ENCODE results near the gene PPP1R3G. TPM values are rescaled to one million over a fixed set of nuclear protein-coding genes. Genes with fewer than 3 reads are reported as not detected.

Gene PPP1R3G
- total and polyA plus RNA-seq, 2 of the 13 experiments (the other 11 are each of a cell fraction or from before 2014, with no cell fraction given) = 1.2 to 1.3 TPM

DNA sequence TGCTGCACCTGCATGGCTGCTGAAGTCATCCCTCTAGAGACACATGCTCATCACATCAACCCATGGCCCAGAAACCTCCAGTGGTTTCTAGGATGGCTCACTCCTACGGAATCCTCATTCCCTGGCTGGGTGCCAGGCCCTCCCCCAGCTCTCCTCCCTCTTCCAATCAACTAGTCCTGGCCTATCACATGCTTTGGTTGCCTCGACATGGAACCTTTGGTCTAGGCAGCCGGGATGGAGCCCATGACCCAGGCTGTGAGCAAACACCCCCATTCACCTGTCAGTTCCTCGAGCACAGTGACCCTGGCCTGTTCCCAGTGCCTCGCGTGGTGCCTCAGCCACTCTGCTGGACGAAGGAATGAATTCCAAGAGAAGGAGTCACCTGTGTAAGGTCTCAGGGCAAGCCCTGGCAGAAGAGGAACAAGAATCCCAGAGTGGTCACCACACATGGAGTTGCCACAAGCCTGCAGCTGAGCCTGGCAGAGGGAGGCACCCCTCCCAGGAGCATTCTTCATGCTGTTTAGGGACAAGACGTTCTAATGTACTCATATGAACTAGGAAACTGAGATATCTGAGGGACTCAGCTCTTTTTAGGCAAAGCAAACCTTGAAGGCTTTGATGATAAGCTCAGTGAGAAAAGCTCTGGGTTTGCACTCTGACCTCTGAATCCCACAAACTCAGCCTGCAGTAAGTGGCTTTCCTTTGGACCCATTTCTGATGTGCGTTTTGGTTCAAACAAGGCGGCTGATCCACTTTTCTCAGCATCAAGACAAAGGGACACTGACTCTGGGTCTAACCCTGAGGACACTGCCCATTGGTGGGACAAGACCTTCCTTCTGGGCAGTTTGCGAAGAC is 40.2 kb downstream of the PPP1R3G start (continued):
- TF ChIP-seq ONECUT2 (CRISPR knock-in tag; IDR thresholded peaks at IDR 0.05) (no peak), SMAD9 (CRISPR knock-in tag; IDR thresholded peaks at IDR 0.05) (no peak), NRL (CRISPR knock-in tag; IDR thresholded peaks at IDR 0.05; ENCODE audit: borderline replicate concordance) (peak; percentile 87; the same call in 1 of the 2 replicates), ZNF282 (IDR thresholded peaks at IDR 0.05; ENCODE audit: partially characterized antibody) (no peak), ZBTB7B (CRISPR knock-in tag; IDR thresholded peaks at IDR 0.05) (peak; percentile 37; the same call in 1 of the 2 replicates), PITX1 (CRISPR knock-in tag; IDR thresholded peaks at IDR 0.05) (0 out of 2 replicates have a peak, but pooled peaks have one; percentile 14), ZC3H4 (CRISPR knock-in tag; IDR thresholded peaks at IDR 0.05; ENCODE audit: borderline replicate concordance) (no peak), ARNTL (CRISPR knock-in tag; IDR thresholded peaks at IDR 0.05) (0 out of 2 replicates have a peak, but pooled peaks have one; percentile 15), CHCHD3 (CRISPR knock-in tag; IDR thresholded peaks at IDR 0.05) (no peak), ZSCAN22 (CRISPR knock-in tag; IDR thresholded peaks at IDR 0.05) (no peak), SNAPC2 (CRISPR knock-in tag; IDR thresholded peaks at IDR 0.05) (no peak), TARDBP (CRISPR knock-in tag; IDR thresholded peaks at IDR 0.05) (no peak), ZNF264 (CRISPR knock-in tag; IDR thresholded peaks at IDR 0.05) (peak; percentile 98), YY1 (IDR thresholded peaks at IDR 0.05; ENCODE audit: insufficient read depth, insufficient replicate concordance, low read depth, low read length) (no peak), ZNF207 (IDR thresholded peaks at IDR 0.05; ENCODE audit: borderline replicate concordance) (no peak), U2AF2 (IDR thresholded peaks at IDR 0.05; ENCODE audit: low read depth, low read length) (no peak), MYC (CRISPR knock-in tag; IDR thresholded peaks at IDR 0.05; ENCODE audit: borderline replicate concordance) (peak; percentile 59; the same call in 1 of the 2 replicates), NFYB (CRISPR knock-in tag; IDR thresholded peaks at IDR 0.05) (peak; percentile 80), CHD4 (IDR thresholded peaks at IDR 0.05; ENCODE audit: borderline replicate concordance, low read length) (peak; percentile 64; the same call in 1 of the 2 replicates), ZNF468 (CRISPR knock-in tag; IDR thresholded peaks at IDR 0.05) (no peak), SIX4 (CRISPR knock-in tag; IDR thresholded peaks at IDR 0.05) (no peak)
- TF ChIP-seq, protein P1, sequence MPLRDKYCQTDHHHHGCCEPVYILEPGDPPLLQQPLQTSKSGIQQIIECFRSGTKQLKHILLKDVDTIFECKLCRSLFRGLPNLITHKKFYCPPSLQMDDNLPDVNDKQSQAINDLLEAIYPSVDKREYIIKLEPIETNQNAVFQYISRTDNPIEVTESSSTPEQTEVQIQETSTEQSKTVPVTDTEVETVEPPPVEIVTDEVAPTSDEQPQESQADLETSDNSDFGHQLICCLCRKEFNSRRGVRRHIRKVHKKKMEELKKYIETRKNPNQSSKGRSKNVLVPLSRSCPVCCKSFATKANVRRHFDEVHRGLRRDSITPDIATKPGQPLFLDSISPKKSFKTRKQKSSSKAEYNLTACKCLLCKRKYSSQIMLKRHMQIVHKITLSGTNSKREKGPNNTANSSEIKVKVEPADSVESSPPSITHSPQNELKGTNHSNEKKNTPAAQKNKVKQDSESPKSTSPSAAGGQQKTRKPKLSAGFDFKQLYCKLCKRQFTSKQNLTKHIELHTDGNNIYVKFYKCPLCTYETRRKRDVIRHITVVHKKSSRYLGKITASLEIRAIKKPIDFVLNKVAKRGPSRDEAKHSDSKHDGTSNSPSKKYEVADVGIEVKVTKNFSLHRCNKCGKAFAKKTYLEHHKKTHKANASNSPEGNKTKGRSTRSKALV (CRISPR knock-in tag; IDR thresholded peaks at IDR 0.05) = no peak
- TF ChIP-seq, protein P2, sequence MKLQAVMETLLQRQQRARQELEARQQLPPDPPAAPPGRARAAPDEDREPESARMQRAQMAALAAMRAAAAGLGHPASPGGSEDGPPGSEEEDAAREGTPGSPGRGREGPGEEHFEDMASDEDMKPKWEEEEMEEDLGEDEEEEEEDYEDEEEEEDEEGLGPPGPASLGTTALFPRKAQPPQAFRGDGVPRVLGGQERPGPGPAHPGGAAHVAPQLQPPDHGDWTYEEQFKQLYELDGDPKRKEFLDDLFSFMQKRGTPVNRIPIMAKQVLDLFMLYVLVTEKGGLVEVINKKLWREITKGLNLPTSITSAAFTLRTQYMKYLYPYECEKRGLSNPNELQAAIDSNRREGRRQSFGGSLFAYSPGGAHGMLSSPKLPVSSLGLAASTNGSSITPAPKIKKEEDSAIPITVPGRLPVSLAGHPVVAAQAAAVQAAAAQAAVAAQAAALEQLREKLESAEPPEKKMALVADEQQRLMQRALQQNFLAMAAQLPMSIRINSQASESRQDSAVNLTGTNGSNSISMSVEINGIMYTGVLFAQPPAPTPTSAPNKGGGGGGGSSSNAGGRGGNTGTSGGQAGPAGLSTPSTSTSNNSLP (IDR thresholded peaks at IDR 0.05; ENCODE audit: low read depth, low read length) = no peak
- TF ChIP-seq, protein P3, sequence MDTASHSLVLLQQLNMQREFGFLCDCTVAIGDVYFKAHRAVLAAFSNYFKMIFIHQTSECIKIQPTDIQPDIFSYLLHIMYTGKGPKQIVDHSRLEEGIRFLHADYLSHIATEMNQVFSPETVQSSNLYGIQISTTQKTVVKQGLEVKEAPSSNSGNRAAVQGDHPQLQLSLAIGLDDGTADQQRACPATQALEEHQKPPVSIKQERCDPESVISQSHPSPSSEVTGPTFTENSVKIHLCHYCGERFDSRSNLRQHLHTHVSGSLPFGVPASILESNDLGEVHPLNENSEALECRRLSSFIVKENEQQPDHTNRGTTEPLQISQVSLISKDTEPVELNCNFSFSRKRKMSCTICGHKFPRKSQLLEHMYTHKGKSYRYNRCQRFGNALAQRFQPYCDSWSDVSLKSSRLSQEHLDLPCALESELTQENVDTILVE (CRISPR knock-in tag; IDR thresholded peaks at IDR 0.05) = no peak
- TF ChIP-seq, protein P4, sequence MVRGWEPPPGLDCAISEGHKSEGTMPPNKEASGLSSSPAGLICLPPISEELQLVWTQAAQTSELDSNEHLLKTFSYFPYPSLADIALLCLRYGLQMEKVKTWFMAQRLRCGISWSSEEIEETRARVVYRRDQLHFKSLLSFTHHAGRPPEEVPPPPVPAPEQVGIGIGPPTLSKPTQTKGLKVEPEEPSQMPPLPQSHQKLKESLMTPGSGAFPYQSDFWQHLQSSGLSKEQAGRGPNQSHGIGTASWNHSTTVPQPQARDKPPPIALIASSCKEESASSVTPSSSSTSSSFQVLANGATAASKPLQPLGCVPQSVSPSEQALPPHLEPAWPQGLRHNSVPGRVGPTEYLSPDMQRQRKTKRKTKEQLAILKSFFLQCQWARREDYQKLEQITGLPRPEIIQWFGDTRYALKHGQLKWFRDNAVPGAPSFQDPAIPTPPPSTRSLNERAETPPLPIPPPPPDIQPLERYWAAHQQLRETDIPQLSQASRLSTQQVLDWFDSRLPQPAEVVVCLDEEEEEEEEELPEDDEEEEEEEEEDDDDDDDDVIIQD (CRISPR knock-in tag; IDR thresholded peaks at IDR 0.05; ENCODE audit: low read depth) = peak; percentile 95
